ENCODE measurements around the gene ZNF536.

Gene ZNF536

GRCh38 chr19:30374539-30374864 lies 2.3 kb downstream of the ZNF536 start:
- Histone ChIP-seq H3K27ac (ENCODE audit: low read depth, low read length) (no peak overlapping the region), H3K27me3 (ENCODE audit: control insufficient read depth, insufficient read depth, low read length) (peaks cover 12% of the 10 kb centered on the region), H3K4me1 (ENCODE audit: control insufficient read depth, insufficient read depth, low read length) (no peaks in the 10 kb centered on the region), H3K9ac (ENCODE audit: low read length) (no peak overlapping the region), H3K36me3 (ENCODE audit: control insufficient read depth, insufficient read depth, low read length) (no peaks in the 10 kb centered on the region), H3K4me3 (ENCODE audit: low read length) (peak overlapping the region; percentile 8)

GRCh38 chr19:30374865-30375552 lies 2.8 kb downstream of the ZNF536 start:
- Histone ChIP-seq H3K4me3 (ENCODE audit: low read length) (peak overlapping the region; percentile 8), H3K27me3 (ENCODE audit: control insufficient read depth, insufficient read depth, low read length) (peaks cover 12% of the 10 kb centered on the region), H3K27ac (ENCODE audit: low read depth, low read length) (no peak overlapping the region), H3K9ac (ENCODE audit: low read length) (no peak overlapping the region), H3K4me1 (ENCODE audit: control insufficient read depth, insufficient read depth, low read length) (no peaks in the 10 kb centered on the region), H3K36me3 (ENCODE audit: control insufficient read depth, insufficient read depth, low read length) (no peaks in the 10 kb centered on the region)

GRCh38 chr19:30375553-30376031 lies 3.4 kb downstream of the ZNF536 start:
- H3K36me3 ChIP-seq (ENCODE audit: control insufficient read depth, insufficient read depth, low read length), result no peaks in the 10 kb centered on the region
- H3K27ac ChIP-seq (ENCODE audit: low read depth, low read length), result no peak overlapping the region
- peaks cover 12% of the 10 kb centered on the region for H3K27me3 ChIP-seq (ENCODE audit: control insufficient read depth, insufficient read depth, low read length)
- no peak overlapping the region for H3K9ac ChIP-seq (ENCODE audit: low read length)
- no peaks in the 10 kb centered on the region for H3K4me1 ChIP-seq (ENCODE audit: control insufficient read depth, insufficient read depth, low read length)
- no peak overlapping the region for H3K4me3 ChIP-seq (ENCODE audit: low read length)

- no peak overlapping the region for H3K4me3 ChIP-seq (ENCODE audit: low read length)
- H3K36me3 ChIP-seq (ENCODE audit: control insufficient read depth, insufficient read depth, low read length), result no peaks in the 10 kb centered on the region
- H3K27me3 ChIP-seq (ENCODE audit: control insufficient read depth, insufficient read depth, low read length), result peaks cover 12% of the 10 kb centered on the region
- H3K9ac ChIP-seq (ENCODE audit: low read length), result no peak overlapping the region
- no peak overlapping the region for H3K27ac ChIP-seq (ENCODE audit: low read depth, low read length)
- H3K4me1 ChIP-seq (ENCODE audit: control insufficient read depth, insufficient read depth, low read length), result no peaks in the 10 kb centered on the region
These were observed 4.1 kb downstream of the ZNF536 start for GRCh38 chr19:30376272-30376671.

GRCh38 chr19:30376826-30377425 lies 4.7 kb downstream of the ZNF536 start:
- Histone ChIP-seq H3K4me3 (ENCODE audit: low read length) (no peak overlapping the region), H3K27ac (ENCODE audit: low read depth, low read length) (no peak overlapping the region), H3K4me1 (ENCODE audit: control insufficient read depth, insufficient read depth, low read length) (no peaks in the 10 kb centered on the region), H3K9ac (ENCODE audit: low read length) (no peak overlapping the region), H3K36me3 (ENCODE audit: control insufficient read depth, insufficient read depth, low read length) (no peaks in the 10 kb centered on the region), H3K27me3 (ENCODE audit: control insufficient read depth, insufficient read depth, low read length) (peaks cover 12% of the 10 kb centered on the region)

GRCh38 chr19:30378701-30379100 lies 6.5 kb downstream of the ZNF536 start:
- Histone ChIP-seq H3K27ac (ENCODE audit: low read depth, low read length) (no peak overlapping the region), H3K27me3 (ENCODE audit: control insufficient read depth, insufficient read depth, low read length) (peaks cover 12% of the 10 kb centered on the region), H3K4me1 (ENCODE audit: control insufficient read depth, insufficient read depth, low read length) (no peaks in the 10 kb centered on the region), H3K4me3 (ENCODE audit: low read length) (no peak overlapping the region), H3K9ac (ENCODE audit: low read length) (no peak overlapping the region), H3K36me3 (ENCODE audit: control insufficient read depth, insufficient read depth, low read length) (no peaks in the 10 kb centered on the region)

- Histone ChIP-seq H3K36me3 (ENCODE audit: control insufficient read depth, insufficient read depth, low read length) (no peaks in the 10 kb centered on the region), H3K4me3 (ENCODE audit: low read length) (no peak overlapping the region), H3K27me3 (ENCODE audit: control insufficient read depth, insufficient read depth, low read length) (peaks cover 12% of the 10 kb centered on the region), H3K27ac (ENCODE audit: low read depth, low read length) (no peak overlapping the region), H3K4me1 (ENCODE audit: control insufficient read depth, insufficient read depth, low read length) (no peaks in the 10 kb centered on the region), H3K9ac (ENCODE audit: low read length) (no peak overlapping the region)
These were observed 7.8 kb downstream of the ZNF536 start for GRCh38 chr19:30379841-30380610.

- Histone ChIP-seq H3K9ac (ENCODE audit: low read length) (no peak overlapping the region), H3K27me3 (ENCODE audit: control insufficient read depth, insufficient read depth, low read length) (peaks cover 2% of the 10 kb centered on the region), H3K27ac (ENCODE audit: low read depth, low read length) (no peak overlapping the region)
These were observed 9.2 kb downstream of the ZNF536 start for GRCh38 chr19:30381366-30381765.

GRCh38 chr19:30385174-30385573 lies 13.0 kb downstream of the ZNF536 start:
- no peaks in the 10 kb centered on the region for H3K27me3 ChIP-seq (ENCODE audit: control insufficient read depth, insufficient read depth, low read length)
- H3K4me3 ChIP-seq (ENCODE audit: low read length), result no peak overlapping the region
- H3K4me1 ChIP-seq (ENCODE audit: control insufficient read depth, insufficient read depth, low read length), result no peaks in the 10 kb centered on the region
- H3K27ac ChIP-seq (ENCODE audit: low read depth, low read length), result no peak overlapping the region
- H3K9ac ChIP-seq (ENCODE audit: low read length), result no peak overlapping the region
- no peaks in the 10 kb centered on the region for H3K36me3 ChIP-seq (ENCODE audit: control insufficient read depth, insufficient read depth, low read length)

More at GRCh38 chr19:30381366-30381765, 9.2 kb downstream of the ZNF536 start:
- H3K4me1 ChIP-seq (ENCODE audit: control insufficient read depth, insufficient read depth, low read length), result no peaks in the 10 kb centered on the region
- no peaks in the 10 kb centered on the region for H3K36me3 ChIP-seq (ENCODE audit: control insufficient read depth, insufficient read depth, low read length)
- no peak overlapping the region for H3K4me3 ChIP-seq (ENCODE audit: low read length)

- no peak overlapping the region for H3K27ac ChIP-seq (ENCODE audit: low read depth, low read length)
- no peak overlapping the region for H3K9ac ChIP-seq (ENCODE audit: low read length)
- no peaks in the 10 kb centered on the region for H3K27me3 ChIP-seq (ENCODE audit: control insufficient read depth, insufficient read depth, low read length)
These were observed 13.5 kb downstream of the ZNF536 start for GRCh38 chr19:30385666-30386065.

GRCh38 chr19:30386551-30387143 lies 14.5 kb downstream of the ZNF536 start:
- Histone ChIP-seq H3K4me3 (ENCODE audit: low read length) (no peak overlapping the region), H3K4me1 (ENCODE audit: control insufficient read depth, insufficient read depth, low read length) (no peaks in the 10 kb centered on the region), H3K27me3 (ENCODE audit: control insufficient read depth, insufficient read depth, low read length) (no peaks in the 10 kb centered on the region), H3K27ac (ENCODE audit: low read depth, low read length) (no peak overlapping the region), H3K9ac (ENCODE audit: low read length) (no peak overlapping the region), H3K36me3 (ENCODE audit: control insufficient read depth, insufficient read depth, low read length) (no peaks in the 10 kb centered on the region)

More at GRCh38 chr19:30385666-30386065, 13.5 kb downstream of the ZNF536 start:
- H3K4me3 ChIP-seq (ENCODE audit: low read length), result no peak overlapping the region
- H3K36me3 ChIP-seq (ENCODE audit: control insufficient read depth, insufficient read depth, low read length), result no peaks in the 10 kb centered on the region
- no peaks in the 10 kb centered on the region for H3K4me1 ChIP-seq (ENCODE audit: control insufficient read depth, insufficient read depth, low read length)

- H3K9ac ChIP-seq (ENCODE audit: low read length), result no peak overlapping the region
- no peaks in the 10 kb centered on the region for H3K36me3 ChIP-seq (ENCODE audit: control insufficient read depth, insufficient read depth, low read length)
- no peak overlapping the region for H3K27ac ChIP-seq (ENCODE audit: low read depth, low read length)
- no peaks in the 10 kb centered on the region for H3K4me1 ChIP-seq (ENCODE audit: control insufficient read depth, insufficient read depth, low read length)
- no peaks in the 10 kb centered on the region for H3K27me3 ChIP-seq (ENCODE audit: control insufficient read depth, insufficient read depth, low read length)
- no peak overlapping the region for H3K4me3 ChIP-seq (ENCODE audit: low read length)
These were observed 15.3 kb downstream of the ZNF536 start for GRCh38 chr19:30387311-30388115.

All from rectal smooth muscle tissue (tissue), 1 donor.